ENCODE results near the gene MTTP. TPM values are rescaled to one million over a fixed set of nuclear protein-coding genes. Genes with fewer than 3 reads are reported as not detected.

Gene MTTP
- total RNA-seq, 4 donors from 2014 or later, result 0.14 TPM; not detected in 3

DNA sequence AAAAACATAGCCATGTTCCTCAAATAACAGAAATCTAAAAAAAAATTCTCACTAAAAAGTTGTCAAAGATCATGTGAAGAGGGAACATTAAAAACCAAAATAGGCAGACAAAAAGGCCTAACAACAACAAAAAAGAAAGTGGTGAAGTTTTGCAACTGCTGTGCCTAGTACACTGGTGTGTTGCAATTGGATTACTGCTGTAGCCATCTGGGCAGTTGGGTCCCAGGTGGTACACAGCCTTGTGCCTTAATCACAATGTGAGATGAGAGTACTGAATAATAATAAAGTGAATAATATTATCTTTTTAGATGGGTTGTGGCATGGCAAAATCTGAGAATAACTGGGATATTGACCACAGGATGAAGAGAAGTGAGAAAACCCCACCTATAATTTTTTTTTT is 71.0 kb downstream of the MTTP start:
- DNase-seq, result no peak
- H3K27ac ChIP-seq, result no peak overlapping the region
- H3K4me1 ChIP-seq, result no peaks in the 10 kb centered on the region
- no peaks in the 10 kb centered on the region for H3K27me3 ChIP-seq
- intact Hi-C loops (cut with DNase I; ENCODE audit: low total_unique reads), result no loop called here
- H3K9me3 ChIP-seq, result no peaks in the 10 kb centered on the region
- H3K36me3 ChIP-seq, result no peaks in the 10 kb centered on the region
- H3K4me3 ChIP-seq, result no peak overlapping the region
- no peak for TF ChIP-seq POLR2A (IDR thresholded peaks at IDR 0.05)
- TF ChIP-seq CTCF (IDR thresholded peaks at IDR 0.05), result no peak

DNA sequence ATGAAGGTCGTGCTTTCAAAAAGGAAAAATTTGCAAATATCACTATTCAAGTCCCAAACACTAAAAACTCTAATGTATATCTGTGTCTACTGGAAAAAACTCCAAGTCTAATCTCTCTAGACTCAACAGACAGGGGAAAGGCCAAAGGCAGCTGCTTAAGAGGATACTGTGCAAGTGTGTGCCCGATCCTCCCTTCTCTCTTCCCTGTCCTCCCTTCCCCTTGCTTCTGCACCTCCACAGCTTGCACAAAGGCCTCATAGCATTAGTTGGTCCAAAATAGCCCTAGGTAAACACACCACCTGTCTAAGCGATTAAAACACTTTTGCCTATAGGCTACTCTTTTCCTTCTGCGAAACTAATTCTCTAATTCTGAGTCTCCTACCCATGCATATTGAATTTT is 72.4 kb downstream of the MTTP start:
- H3K27ac ChIP-seq, result no peak overlapping the region
- no peak for TF ChIP-seq CTCF (IDR thresholded peaks at IDR 0.05)
- TF ChIP-seq POLR2A (IDR thresholded peaks at IDR 0.05), result no peak
- intact Hi-C loops (cut with DNase I; ENCODE audit: low total_unique reads), result no loop called here
- no peaks in the 10 kb centered on the region for H3K36me3 ChIP-seq
- H3K4me1 ChIP-seq, result no peaks in the 10 kb centered on the region
- no peaks in the 10 kb centered on the region for H3K9me3 ChIP-seq
- no peak overlapping the region for H3K4me3 ChIP-seq
- no peaks in the 10 kb centered on the region for H3K27me3 ChIP-seq
- no peak for DNase-seq

DNA sequence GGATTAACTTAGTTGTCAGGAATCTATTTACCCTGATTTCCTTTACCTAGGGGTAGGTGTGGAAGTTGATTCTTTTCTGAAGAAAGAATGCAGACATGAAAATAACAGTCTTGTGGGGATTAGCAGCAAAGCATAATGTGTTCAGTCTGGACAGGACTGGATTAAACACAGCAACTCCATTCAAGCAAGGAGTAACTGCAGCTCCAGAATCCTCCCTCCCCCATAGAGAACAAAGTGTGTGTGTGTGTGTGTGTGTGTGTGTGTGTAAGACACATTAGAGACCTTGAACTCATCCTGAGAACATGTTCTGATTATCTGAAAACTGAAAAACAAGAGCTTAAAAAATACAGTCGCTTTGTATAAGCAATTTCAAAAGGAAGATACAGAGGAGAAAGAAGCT is 73.7 kb downstream of the MTTP start:
- Histone ChIP-seq H3K27me3 (no peaks in the 10 kb centered on the region), H3K4me1 (no peaks in the 10 kb centered on the region), H3K36me3 (no peaks in the 10 kb centered on the region), H3K4me3 (no peak overlapping the region), H3K27ac (no peak overlapping the region), H3K9me3 (no peaks in the 10 kb centered on the region)
- intact Hi-C loops (cut with DNase I; ENCODE audit: low total_unique reads), result no loop called here
- TF ChIP-seq POLR2A (IDR thresholded peaks at IDR 0.05) (no peak), CTCF (IDR thresholded peaks at IDR 0.05) (no peak)
- no peak for DNase-seq

DNA sequence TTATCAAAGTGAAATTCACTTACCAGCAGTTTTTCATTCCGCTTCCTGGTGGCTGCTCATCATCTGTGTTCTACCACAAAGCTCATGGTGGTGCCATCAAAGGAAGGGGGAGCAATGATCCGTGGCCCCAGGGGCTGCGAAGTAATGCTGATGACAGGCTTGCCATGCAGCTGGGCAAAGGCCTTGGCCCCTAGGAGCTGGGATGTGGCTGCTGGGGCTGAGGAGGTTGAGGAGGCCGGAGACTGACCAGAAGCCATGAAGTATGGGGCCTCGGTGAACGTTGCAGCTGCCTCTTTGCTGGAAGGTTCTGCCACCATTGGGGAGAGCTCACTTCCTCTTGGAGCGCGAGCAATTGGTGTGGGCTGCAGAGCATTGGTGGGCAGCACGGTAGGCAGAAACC is 74.6 kb downstream of the MTTP start:
- Histone ChIP-seq H3K27ac (no peak overlapping the region), H3K27me3 (no peaks in the 10 kb centered on the region), H3K9me3 (no peaks in the 10 kb centered on the region), H3K4me1 (no peaks in the 10 kb centered on the region), H3K4me3 (no peak overlapping the region), H3K36me3 (no peaks in the 10 kb centered on the region)
- intact Hi-C loops (cut with DNase I; ENCODE audit: low total_unique reads), result no loop called here
- TF ChIP-seq CTCF (IDR thresholded peaks at IDR 0.05), result no peak
- no peak for TF ChIP-seq POLR2A (IDR thresholded peaks at IDR 0.05)
- no peak for DNase-seq

- Histone ChIP-seq H3K27me3 (no peaks in the 10 kb centered on the region), H3K36me3 (no peaks in the 10 kb centered on the region), H3K27ac (no peak overlapping the region), H3K9me3 (no peaks in the 10 kb centered on the region), H3K4me1 (no peaks in the 10 kb centered on the region), H3K4me3 (no peak overlapping the region)
- no peak for DNase-seq
- TF ChIP-seq CTCF (IDR thresholded peaks at IDR 0.05), result no peak
- TF ChIP-seq POLR2A (IDR thresholded peaks at IDR 0.05), result no peak
- intact Hi-C loops (cut with DNase I; ENCODE audit: low total_unique reads), result no loop called here
These were observed 75.2 kb downstream of the MTTP start for GRCh38 chr4:99649778-99650177.

Data from uterus (tissue), 4 donors.